HL-60/S4 (cell line): ENCODE results near the gene OR10H3.
"Not testable (repeated sequence)": the region's sequence is repeated elsewhere in the genome, so short reads cannot be mapped to it uniquely, and the experiment has no call there.

ENCODE experiments used
- in situ Hi-C: fragments of 300-500 bp; cut with MboI; formaldehyde crosslinking; loops from 2 replicates; pipeline ENCODE4 v1.14.3; 2022; ENCODE audit warnings: low sequenced_read_pairs

The OR10H3 gene

DNA sequence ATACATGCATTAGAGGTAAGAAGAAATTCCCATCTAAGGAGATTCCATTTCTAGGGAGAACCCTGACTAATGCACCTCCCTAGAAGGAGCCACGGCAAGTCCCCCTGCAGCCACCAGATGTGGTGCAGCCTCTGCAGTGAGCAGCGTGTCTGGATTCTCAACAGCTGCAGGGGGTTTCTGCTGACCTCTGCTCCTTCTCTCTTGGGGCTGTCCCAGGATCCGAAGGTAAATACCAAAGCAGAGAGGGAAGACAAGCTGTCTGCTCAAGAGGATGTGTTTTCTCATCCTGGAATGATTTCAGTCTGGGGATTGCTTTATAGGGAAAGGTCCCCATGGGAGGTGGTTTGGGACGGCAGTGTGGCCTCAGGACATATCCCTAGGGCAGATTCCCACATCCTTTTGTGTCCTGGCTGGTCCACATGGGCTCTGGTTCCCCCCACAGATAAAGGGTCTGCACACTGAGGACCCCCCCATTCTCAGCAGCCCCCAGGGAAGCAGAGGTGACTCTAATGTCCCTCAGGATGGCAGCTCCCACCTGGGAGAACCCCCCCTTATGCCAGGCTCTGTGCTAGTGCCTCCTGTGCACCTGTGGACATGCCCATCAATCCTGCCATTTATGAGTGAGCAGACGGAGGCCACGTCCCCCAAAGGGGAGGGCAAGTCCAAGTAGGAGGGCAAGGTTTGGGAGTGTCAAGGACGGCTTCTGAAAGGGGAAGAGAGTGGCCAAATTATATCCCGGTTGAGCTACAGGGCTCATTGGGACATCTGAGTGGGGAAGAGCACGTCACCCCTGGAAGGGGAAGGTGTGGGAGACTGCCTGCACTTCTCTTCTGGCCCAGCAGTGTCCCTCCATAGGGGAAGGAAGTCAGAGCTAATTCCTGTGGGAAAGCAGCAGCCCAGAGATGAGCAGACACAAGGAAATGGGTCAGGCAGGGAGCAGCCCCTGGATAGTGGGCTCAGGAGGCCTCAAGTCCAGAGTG lies 39.5 kb downstream of the OR10H3 start:
- in situ Hi-C loops = no loop called here

DNA sequence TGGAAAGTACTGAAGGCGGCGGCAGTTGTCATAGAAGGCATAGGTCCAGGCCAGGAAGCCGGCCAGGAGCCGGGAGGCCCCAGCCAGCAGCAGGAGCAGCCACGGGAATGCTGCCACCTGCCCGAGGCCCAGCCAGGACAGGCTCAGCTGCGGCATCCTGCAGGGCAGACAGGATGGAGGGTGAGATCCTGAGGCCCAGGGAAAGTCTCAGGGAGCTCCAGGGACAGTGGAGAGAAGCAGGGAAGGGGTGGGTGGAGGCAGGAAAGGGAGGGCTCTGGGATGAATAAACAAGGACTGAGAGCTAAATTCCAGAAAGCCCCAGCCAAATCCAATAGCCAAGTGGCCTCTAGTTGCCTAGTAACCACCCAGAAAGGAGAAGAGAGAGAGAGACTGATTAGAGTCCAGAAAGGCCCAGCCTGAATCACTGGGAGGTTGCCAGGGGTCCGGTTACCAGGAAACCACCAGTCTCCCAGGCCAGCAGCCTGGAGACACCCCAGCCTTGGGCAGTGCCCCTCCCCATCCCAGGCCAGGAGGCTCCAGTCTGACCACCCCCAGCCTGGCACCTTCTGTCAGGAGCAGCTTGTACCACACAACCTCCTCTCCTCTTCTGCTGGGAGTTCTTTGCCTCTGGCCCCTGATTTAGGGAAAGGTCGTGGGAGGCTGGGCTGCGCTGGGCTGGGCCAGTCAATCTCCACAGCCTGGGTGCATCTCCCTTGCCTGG lies 42.1 kb downstream of the OR10H3 start:
- in situ Hi-C loops = no loop called here

DNA sequence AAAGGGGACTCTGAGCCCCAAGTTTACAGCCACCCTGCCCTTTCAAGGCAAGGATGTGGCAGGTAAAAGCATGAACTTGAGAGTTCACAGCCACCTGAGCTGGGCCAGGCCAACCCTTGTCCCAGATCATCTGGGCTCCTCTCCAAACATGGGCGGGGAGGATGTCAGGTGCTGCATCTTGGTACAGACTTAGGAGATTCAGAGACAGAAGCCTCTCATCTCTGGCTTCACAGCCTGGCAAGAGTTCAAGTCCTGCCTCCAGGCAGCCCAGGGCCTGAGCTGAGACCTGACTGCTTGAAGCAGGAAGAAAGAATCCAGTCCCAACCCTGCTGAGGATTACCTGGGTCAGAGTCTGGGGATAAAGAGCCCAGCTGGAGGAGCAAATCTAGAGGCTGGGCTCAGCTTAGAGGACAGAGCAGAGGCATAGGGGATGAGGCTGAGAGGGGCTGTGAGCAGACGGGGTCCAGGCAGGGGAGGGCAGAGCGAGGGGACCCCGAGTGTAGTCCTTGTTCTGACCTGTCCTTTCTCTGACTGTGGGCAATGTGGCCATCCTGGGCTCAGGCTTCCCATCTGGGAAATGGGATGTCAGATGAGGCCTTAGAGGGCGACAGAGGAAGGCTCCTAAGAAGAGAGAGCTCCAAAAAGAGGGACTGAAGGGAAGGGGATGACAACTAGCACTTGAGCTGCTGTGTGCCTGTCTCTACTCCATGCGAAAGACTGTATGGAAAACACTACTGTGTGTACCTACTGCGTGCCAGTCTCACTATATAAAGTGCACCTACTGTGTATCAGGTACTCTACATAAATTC lies 43.0 kb downstream of the OR10H3 start:
- in situ Hi-C loops = no loop called here

DNA sequence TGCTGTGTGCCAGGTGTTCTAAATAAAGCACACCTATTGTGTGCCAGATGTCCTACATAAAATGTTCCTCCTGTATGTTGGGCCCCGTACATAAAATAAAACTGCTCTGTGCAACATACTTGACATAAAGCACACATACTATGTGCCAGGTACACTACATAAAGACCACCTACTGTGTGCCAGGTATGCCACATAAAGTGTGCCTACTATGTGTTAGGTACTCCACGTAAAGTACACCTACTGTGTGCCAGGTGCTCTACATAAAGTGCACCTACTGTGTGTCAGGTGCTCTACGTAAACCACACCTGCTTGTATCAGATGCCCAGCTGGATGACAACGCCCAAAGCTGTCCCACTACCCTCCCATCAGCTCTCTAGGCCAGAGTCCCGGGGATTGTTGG lies 43.9 kb downstream of the OR10H3 start:
- in situ Hi-C loops = no loop called here

DNA sequence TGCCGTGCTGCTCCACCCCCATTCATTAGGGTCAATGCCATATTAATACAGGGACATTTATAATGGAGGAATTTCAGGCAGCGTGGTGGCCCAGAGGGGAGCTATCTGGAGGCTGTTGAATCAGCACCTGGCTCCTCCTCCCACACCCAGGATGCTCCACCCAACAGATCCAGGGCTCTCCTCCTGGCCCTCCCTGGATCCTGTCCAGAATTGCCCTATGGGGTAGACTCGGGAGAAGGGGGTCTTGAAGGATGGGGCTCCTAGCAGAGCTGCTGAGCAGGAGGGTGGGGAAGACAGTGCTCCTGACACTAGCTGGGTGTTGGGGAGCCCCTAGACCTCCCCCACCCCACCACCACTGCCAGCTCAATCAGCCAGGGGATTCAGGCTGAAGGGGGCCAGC lies 44.4 kb downstream of the OR10H3 start:
- in situ Hi-C loops = no loop called here

DNA sequence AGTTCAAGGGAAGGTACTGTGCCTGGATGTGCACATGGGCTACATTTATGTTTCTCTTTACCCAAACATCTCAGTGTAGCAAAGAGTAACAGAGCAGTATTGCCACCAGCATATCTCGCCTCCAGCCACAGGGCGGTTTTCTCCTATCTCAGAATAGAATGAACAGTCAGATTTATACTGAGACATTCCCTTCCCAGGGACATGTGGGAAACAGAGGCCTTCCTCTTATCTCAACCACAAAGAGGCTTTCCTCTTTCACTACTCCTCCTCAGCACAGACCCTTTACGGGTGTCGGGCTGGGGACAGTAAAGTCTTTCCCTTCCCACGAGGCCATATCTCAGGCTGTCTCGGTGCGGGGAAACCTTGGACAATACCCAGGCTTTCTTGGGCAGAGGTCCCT lies 45.1 kb downstream of the OR10H3 start:
- in situ Hi-C loops = not testable (repeated sequence)

DNA sequence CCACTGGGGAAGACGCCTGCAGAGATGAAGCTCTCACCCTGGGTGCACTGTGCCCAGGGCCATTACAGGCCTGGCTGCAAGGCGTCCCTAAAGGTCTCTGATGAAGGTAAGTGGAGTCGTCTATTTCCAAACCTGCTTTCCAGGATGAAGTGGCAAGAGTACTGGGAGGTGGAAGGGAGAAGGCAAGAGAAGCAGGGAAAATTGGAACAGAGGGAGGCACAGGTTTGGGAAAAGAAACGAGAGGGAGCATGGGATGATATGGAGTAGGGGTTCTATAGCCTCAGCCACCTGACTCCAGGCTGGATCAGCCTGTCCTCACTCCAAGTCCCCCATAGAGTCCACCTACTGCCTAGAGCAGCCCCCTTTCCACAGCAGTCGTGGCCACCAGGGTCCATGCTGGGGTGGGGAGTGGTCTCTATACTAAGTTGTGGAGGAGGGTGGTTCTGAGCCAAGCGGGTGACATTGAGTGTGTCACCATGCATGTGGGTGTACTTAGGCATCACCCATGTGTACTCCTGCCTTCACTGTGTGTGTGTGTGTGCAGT lies 49.9 kb downstream of the OR10H3 start, which contains the start of gene OR10H5:
Gene OR10H5, plus strand, starts transcription at position 51 of the 545 bp plus-strand sequence. CDS start 6,388 bp downstream, outside the sequence.
- in situ Hi-C loops = no loop called here

DNA sequence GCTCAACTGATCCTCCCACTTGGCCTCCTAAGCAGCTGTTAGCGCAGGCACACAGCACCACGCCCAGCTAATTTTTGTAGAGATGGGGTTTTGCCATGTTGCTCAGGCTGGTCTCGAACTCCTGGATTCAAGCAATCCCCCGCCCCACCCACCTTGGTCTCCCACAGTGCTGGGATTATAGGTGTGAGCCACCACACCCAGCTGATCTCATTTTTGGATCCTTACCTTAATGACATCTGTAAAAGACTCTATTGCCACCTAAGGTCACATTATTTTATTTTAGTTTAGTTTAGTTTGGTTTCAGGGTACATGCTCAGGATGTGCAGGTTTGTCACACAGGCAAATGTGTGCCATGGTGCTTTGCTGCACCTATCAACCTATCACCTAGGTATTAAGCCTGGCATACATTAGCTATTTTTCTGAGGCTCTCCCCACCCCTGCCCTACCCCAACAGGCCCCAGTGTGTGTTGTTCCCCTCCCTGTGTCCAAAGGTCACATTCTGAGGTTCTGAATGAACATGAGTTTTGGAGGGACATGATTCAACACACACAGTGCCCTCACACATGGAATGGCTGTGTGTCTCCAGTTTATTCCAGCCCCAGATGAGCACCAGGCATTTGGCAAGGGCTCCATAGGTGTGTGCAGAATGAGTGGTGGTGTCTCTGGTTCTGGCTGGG lies 50.9 kb downstream of the OR10H3 start:
- in situ Hi-C loops = no loop called here

DNA sequence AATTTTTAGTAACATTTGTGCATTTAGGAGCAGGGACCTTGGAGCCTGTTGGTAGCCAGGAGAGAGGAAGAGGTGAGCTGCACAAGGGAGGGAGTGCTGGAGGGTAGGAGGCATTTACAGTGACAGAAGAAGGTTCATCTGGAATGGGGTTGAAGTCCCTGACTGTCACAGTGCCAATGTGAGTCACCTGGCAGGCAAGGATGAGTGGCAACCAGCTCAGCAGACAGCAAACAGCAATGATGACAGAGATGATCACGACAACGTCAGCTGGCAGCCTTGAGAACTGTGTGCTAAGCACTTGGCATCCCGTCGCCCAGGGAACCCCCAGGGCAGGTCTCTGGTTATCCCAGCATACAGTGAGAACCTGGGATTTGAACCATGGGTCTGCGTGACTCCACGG lies 52.3 kb downstream of the OR10H3 start:
- in situ Hi-C loops = no loop called here
